SK-N-SH (cell line): ENCODE results near the gene TRPC4. TPM values are rescaled to one million over a fixed set of nuclear protein-coding genes. Genes with fewer than 3 reads are reported as not detected.

Source experiments
- CTCF ChIA-PET: fragments of 300-600, 350-600 bp; formaldehyde crosslinking; extraction: SDS; loops from one replicate; lab custom pipeline; 2021; lab: Yijun Ruan, JAX
- POLR2A ChIA-PET: fragments of 350-600 bp; sonication (Branson Sonifier 250); formaldehyde crosslinking; extraction: SDS; loops from one replicate; lab custom pipeline; 2020; ENCODE audit warnings: antibody characterized with exemption, inconsistent platforms; lab: Yijun Ruan, JAX
- DNase-seq: peaks from one replicate; pipeline ENCODE4 v3.0.0; 2012
- H2AFZ ChIP-seq: fragments of 200-600 bp; sonication (generic); 2 replicates; pipeline ENCODE4 v1.8.1; 2016; ENCODE audit warnings: antibody characterized with exemption, mild to moderate bottlenecking, low read depth
- H3F3A ChIP-seq: fragments of 200-600 bp; sonication (generic); replicated peaks from 2 replicates; pipeline ENCODE3; 2016; ENCODE audit warnings: antibody characterized with exemption, mild to moderate bottlenecking; ENCODE audit not compliant: insufficient read depth
- H3K27ac ChIP-seq, 2 experiments: fragments of 200-500 bp in 1 of 2; fragments of 200-600 bp in 1 of 2; sonication (Bioruptor generic) in 1 of 2; sonication (generic), shearing (Covaris generic) in 1 of 2; 2 replicates each; pipeline versions ENCODE4 v1.5.1 to v1.6.1; 2014 to 2016; ENCODE audit warnings: low read depth in 2 of 2, inconsistent platforms in 1 of 2, low read length in 1 of 2, mild to moderate bottlenecking in 1 of 2, mixed read lengths in 1 of 2
- H3K27me3 ChIP-seq: fragments of 200-600 bp; sonication (generic), shearing (Covaris generic); 2 replicates; pipeline ENCODE4 v1.6.1; 2016; ENCODE audit warnings: mixed run types; ENCODE audit not compliant: insufficient read depth
- H3K36me3 ChIP-seq, 2 experiments: fragments of 200-500 bp in 1 of 2; fragments of 200-600 bp in 1 of 2; sonication (Bioruptor generic) in 1 of 2; sonication (generic) in 1 of 2; replicated peaks in 1 of 2; 2 replicates each; pipeline versions ENCODE3 to v1.5.1; 2014 to 2016; ENCODE audit warnings: low read length in 1 of 2, mild to moderate bottlenecking in 1 of 2; ENCODE audit not compliant: insufficient read depth in 2 of 2, control insufficient read depth in 1 of 2
- H3K4me1 ChIP-seq, 2 experiments: fragments of 200-500 bp in 1 of 2; fragments of 200-600 bp in 1 of 2; sonication (Bioruptor generic) in 1 of 2; sonication (generic), shearing (Covaris generic) in 1 of 2; 2 replicates each; pipeline versions ENCODE4 v1.5.1 to v1.6.1; 2014 to 2016; ENCODE audit warnings: low read depth in 1 of 2, low read length in 1 of 2, mixed run types in 1 of 2; ENCODE audit not compliant: insufficient read depth in 2 of 2, control insufficient read depth in 1 of 2
- H3K4me2 ChIP-seq: fragments of 200-600 bp; sonication (generic), shearing (Covaris generic); 2 replicates; pipeline ENCODE4 v1.6.1; 2017; ENCODE audit warnings: mixed run types
- H3K4me3 ChIP-seq, 2 experiments: fragments of 200-500 bp in 1 of 2; fragments of 200-600 bp in 1 of 2; sonication (Bioruptor generic) in 1 of 2; sonication (generic), shearing (Covaris generic) in 1 of 2; 2 replicates each; pipeline versions ENCODE4 v1.5.1 to v1.8.1; 2014 to 2016; ENCODE audit warnings: low read depth in 2 of 2, inconsistent platforms in 1 of 2, low read length in 1 of 2, mild to moderate bottlenecking in 1 of 2, mixed read lengths in 1 of 2, moderate library complexity in 1 of 2
- H3K79me2 ChIP-seq: fragments of 200-600 bp; sonication (generic); 2 replicates; pipeline ENCODE4 v1.8.1; 2017; ENCODE audit warnings: mild to moderate bottlenecking; ENCODE audit not compliant: insufficient read depth
- H3K9ac ChIP-seq: fragments of 200-600 bp; sonication (generic); 2 replicates; pipeline ENCODE4 v1.6.1; 2017; ENCODE audit warnings: mixed run types
- H3K9me2 ChIP-seq: fragments of 200-600 bp; sonication (generic); 2 replicates; pipeline ENCODE4 v1.6.1; 2017; ENCODE audit warnings: mixed run types
- H3K9me3 ChIP-seq: fragments of 200-600 bp; sonication (generic); 2 replicates; pipeline ENCODE4 v1.6.1; 2017; ENCODE audit warnings: mixed run types, mild to moderate bottlenecking, moderate library complexity
- H4K20me1 ChIP-seq: fragments of 200-600 bp; sonication (generic); 2 replicates; pipeline ENCODE4 v1.6.1; 2017; ENCODE audit warnings: mild to moderate bottlenecking, mixed run types; ENCODE audit not compliant: insufficient read depth
- CHD2 ChIP-seq: fragments of 150-350 bp; IDR thresholded peaks from 2 replicates; pipeline ENCODE4 v1.6.1; 2018; ENCODE audit warnings: low read length; ENCODE audit not compliant: partially characterized antibody
- CTCF ChIP-seq: fragments of 200-600 bp; sonication (generic); IDR thresholded peaks from 2 replicates; pipeline ENCODE4 v1.6.1; 2017; ENCODE audit warnings: antibody characterized with exemption, mild to moderate bottlenecking, moderate library complexity
- EP300 ChIP-seq, 2 experiments: IDR thresholded peaks; 2 replicates each; pipeline versions ENCODE4 v1.4.0 to v1.6.1; 2012; ENCODE audit warnings: borderline replicate concordance in 1 of 2, low read depth in 1 of 2, low read length in 1 of 2
- EZH2phosphoT487 ChIP-seq: fragments of 200-600 bp; sonication (generic); IDR thresholded peaks from 2 replicates; pipeline ENCODE4 v1.6.1; 2017; ENCODE audit warnings: low read depth, mixed run types, mild to moderate bottlenecking, antibody characterized with exemption, moderate library complexity, borderline replicate concordance
- FOXJ3 ChIP-seq: sonication (generic); formaldehyde crosslinking; IDR thresholded peaks from 2 replicates; pipeline ENCODE4 v1.5.1; 2020; ENCODE audit warnings: mild to moderate bottlenecking, missing genetic modification reagents
- FOXM1 ChIP-seq: IDR thresholded peaks from 2 replicates; pipeline ENCODE4 v1.4.0; 2012; ENCODE audit warnings: low read depth, mild to moderate bottlenecking
- GABPA ChIP-seq: IDR thresholded peaks from 2 replicates; pipeline ENCODE4 v1.4.0; 2012; ENCODE audit warnings: low read depth, mild to moderate bottlenecking
- IRF3 ChIP-seq: fragments of 150-350 bp; IDR thresholded peaks from 2 replicates; pipeline ENCODE4 v1.6.1; 2016; ENCODE audit warnings: mild to moderate bottlenecking, low read depth, low read length
- MAX ChIP-seq: IDR thresholded peaks from 2 replicates; pipeline ENCODE4 v1.4.0; 2012; ENCODE audit warnings: low read depth
- MEF2A ChIP-seq: IDR thresholded peaks from 2 replicates; pipeline ENCODE4 v1.4.0; 2012; ENCODE audit warnings: low read depth, borderline replicate concordance
- MXI1 ChIP-seq: IDR thresholded peaks from 2 replicates; pipeline ENCODE4 v1.6.1; 2012; ENCODE audit warnings: mild to moderate bottlenecking, low read depth, low read length, improper control_type of control experiment
- POLR2AphosphoS5 ChIP-seq: IDR thresholded peaks from 2 replicates; pipeline ENCODE4 v1.6.1; 2012; ENCODE audit warnings: low read depth, low read length
- RAD21 ChIP-seq: IDR thresholded peaks from 2 replicates; pipeline ENCODE4 v1.6.1; 2012; ENCODE audit warnings: mild to moderate bottlenecking, low read length
- RCOR1 ChIP-seq: fragments of 150-350 bp; IDR thresholded peaks from 2 replicates; pipeline ENCODE4 v1.6.1; 2017; ENCODE audit warnings: antibody characterized with exemption, low read length
- RXRA ChIP-seq: IDR thresholded peaks from 2 replicates; pipeline ENCODE4 v1.4.0; 2012; ENCODE audit warnings: low read depth, mild to moderate bottlenecking, borderline replicate concordance
- SIN3A ChIP-seq: IDR thresholded peaks from 2 replicates; pipeline ENCODE4 v1.6.1; 2012; ENCODE audit warnings: low read depth, mild to moderate bottlenecking, low read length, moderate library complexity, borderline replicate concordance
- SMC3 ChIP-seq: IDR thresholded peaks from 2 replicates; pipeline ENCODE4 v1.6.1; 2012; ENCODE audit warnings: low read depth, low read length, improper control_type of control experiment
- TAF1 ChIP-seq: IDR thresholded peaks from 2 replicates; pipeline ENCODE4 v1.6.1; 2012; ENCODE audit warnings: low read depth, mild to moderate bottlenecking, low read length, moderate library complexity, borderline replicate concordance
- TCF12 ChIP-seq: IDR thresholded peaks from 2 replicates; pipeline ENCODE4 v1.4.0; 2012
- TEAD4 ChIP-seq: IDR thresholded peaks from 2 replicates; pipeline ENCODE4 v1.4.0; 2012; ENCODE audit warnings: mild to moderate bottlenecking, borderline replicate concordance; ENCODE audit not compliant: insufficient read depth
- USF2 ChIP-seq: fragments of 150-350 bp; IDR thresholded peaks from 2 replicates; pipeline ENCODE4 v1.6.1; 2017; ENCODE audit warnings: antibody characterized with exemption, low read length, low read depth, borderline replicate concordance
- YY1 ChIP-seq: IDR thresholded peaks from 2 replicates; pipeline ENCODE4 v1.4.0; 2012; ENCODE audit warnings: low read depth, mild to moderate bottlenecking
- WGBS: methylation state at CpG from one replicate; pipeline ENCODE4 v1.1.6; 2017; ENCODE audit warnings: low lambda C conversion rate; 5-methylcytosine and 5-hydroxymethylcytosine counted together
- polyA plus RNA-seq, 3 experiments: library from polyadenylated mRNA; depleted of rRNA; stranded (reverse); fragments of >200 nt; gene quantifications; 2 replicates each; pipeline ENCODE4 v1.2.3, GENCODE V29; 2012

TRPC4 gene
- polyA plus RNA-seq, 1 of the 3 experiments (the other 2 are of a cell fraction), result not detected

GRCh38 chr13:37748913-37749312, 120.7 kb downstream of the TRPC4 start:
- H3K4me3 ChIP-seq, result no peak overlapping the region
- H3K9ac ChIP-seq, result no peak overlapping the region
- no peak for DNase-seq
- H3K9me3 ChIP-seq, result no peaks in the 10 kb centered on the region
- no peaks in the 10 kb centered on the region for H3K79me2 ChIP-seq
- H4K20me1 ChIP-seq, result no peaks in the 10 kb centered on the region
- TF ChIP-seq POLR2AphosphoS5, result no peak
- TF ChIP-seq SMC3, result no peak
- no peak for TF ChIP-seq RCOR1
- no peak for TF ChIP-seq RXRA
- TF ChIP-seq CHD2, result no peak
- TF ChIP-seq FOXM1, result no peak
- TF ChIP-seq TCF12, result no peak
- no peak for TF ChIP-seq MXI1
- no peak for TF ChIP-seq MAX
- TF ChIP-seq YY1, result no peak
- TF ChIP-seq SIN3A, result no peak
- no peak for TF ChIP-seq RAD21
- no peak for TF ChIP-seq MEF2A
- no peak for TF ChIP-seq EP300 (IDR thresholded peaks at IDR 0.05; ENCODE audit: borderline replicate concordance in 1 of 2, low read depth in 1 of 2, low read length in 1 of 2)
- no peak for TF ChIP-seq EZH2phosphoT487
- TF ChIP-seq, all 33 proteins: peak for 0
- ChIA-PET CTCF (no interaction called here), POLR2A (no interaction called here)
- Histone ChIP-seq H3K36me3 (peaks cover 0 to 4% of the 10 kb centered on the region in 2 experiments), H3F3A (no peaks in the 10 kb centered on the region), H3K4me1 (no peaks in the 10 kb centered on the region; a peak in 1 of 4 replicates), H3K27ac (no peak overlapping the region), H2AFZ (no peak overlapping the region), H3K4me2 (no peak overlapping the region), H3K9me2 (no peaks in the 10 kb centered on the region), H3K27me3 (no peaks in the 10 kb centered on the region)
- WGBS, result 5% methylated on average over 3 of the region's 3 CpGs

- DNase-seq, result no peak
- no peak overlapping the region for H3K9ac ChIP-seq
- H4K20me1 ChIP-seq, result no peaks in the 10 kb centered on the region
- H3K4me3 ChIP-seq, result no peak overlapping the region
- H3K4me1 ChIP-seq, result no peaks in the 10 kb centered on the region; a peak in 1 of 4 replicates
- ChIA-PET POLR2A (no interaction called here), CTCF (no interaction called here)
- peaks cover 0 to 4% of the 10 kb centered on the region in 2 experiments for H3K36me3 ChIP-seq
- H3K79me2 ChIP-seq, result no peaks in the 10 kb centered on the region
- H3K27me3 ChIP-seq, result no peaks in the 10 kb centered on the region
- H3F3A ChIP-seq, result no peaks in the 10 kb centered on the region
- WGBS, result 8% methylated on average over 5 of the region's 5 CpGs
- peak overlapping the region in 1 of 2 experiments; percentile 40; a peak in 1 of 4 replicates for H3K27ac ChIP-seq
- H3K9me3 ChIP-seq, result no peaks in the 10 kb centered on the region
- no peaks in the 10 kb centered on the region for H3K9me2 ChIP-seq
- no peak overlapping the region for H3K4me2 ChIP-seq
- H2AFZ ChIP-seq, result no peak overlapping the region; the same call in 1 of the 2 replicates
- TF ChIP-seq MAX, result no peak
- TF ChIP-seq RAD21, result no peak
- TF ChIP-seq USF2, result no peak
- no peak for TF ChIP-seq FOXJ3 (CRISPR knock-in tag)
- TF ChIP-seq EZH2phosphoT487, result no peak
- TF ChIP-seq IRF3, result no peak
- no peak for TF ChIP-seq CTCF
- TF ChIP-seq RXRA, result no peak
- no peak for TF ChIP-seq TEAD4
- no peak for TF ChIP-seq SMC3
- no peak for TF ChIP-seq MEF2A
- TF ChIP-seq CHD2, result no peak
- TF ChIP-seq GABPA, result no peak
- no peak for TF ChIP-seq TAF1
These were observed 122.4 kb downstream of the TRPC4 start for GRCh38 chr13:37747071-37747612.
